Hematopoietic multipotent progenitor cell treated with erythropoietin and hydrocortisone succinate and interleukin-3 and kit ligand, for 17 days (in vitro differentiated cells): Measurements from ENCODE around the gene SLAMF9.
A peak's percentile ranks its signal among the peaks of the same experiment; 100 is the strongest.

Experiments
- DNase-seq: peaks from one replicate; pipeline ENCODE4 v3.0.0-alpha.2; 2015; ENCODE audit warnings: low spot score

The SLAMF9 gene

DNA sequence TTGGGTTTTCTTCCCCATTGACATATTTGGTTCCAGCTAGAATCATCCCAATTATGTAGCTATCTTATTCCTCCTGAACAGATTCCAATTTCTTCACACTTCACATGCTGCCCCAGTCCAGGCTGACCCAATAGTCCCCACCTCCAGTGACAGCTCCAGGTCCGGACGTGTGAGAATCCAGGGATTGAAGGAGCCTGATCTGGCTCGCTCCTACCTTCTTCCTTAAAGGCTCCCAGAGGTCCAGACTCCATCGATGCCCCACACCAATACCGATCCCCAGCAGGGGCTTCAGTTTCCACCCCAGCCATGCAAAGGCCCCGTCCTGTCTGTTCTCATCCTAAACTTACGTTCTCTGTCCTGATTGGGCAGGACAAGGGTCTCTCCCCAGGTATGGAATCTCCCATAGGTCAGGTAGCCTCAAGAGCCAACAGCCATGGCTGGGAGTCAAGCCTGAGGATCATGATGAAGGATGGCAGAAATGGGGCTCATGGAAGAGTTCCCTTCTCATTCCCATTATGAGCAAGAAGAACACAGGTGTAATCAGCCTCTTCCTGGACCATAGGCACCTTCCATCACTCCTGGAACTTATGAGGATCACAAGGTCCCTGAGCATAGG is 20.4 kb upstream of the SLAMF9 start:
- no peak for DNase-seq

DNA sequence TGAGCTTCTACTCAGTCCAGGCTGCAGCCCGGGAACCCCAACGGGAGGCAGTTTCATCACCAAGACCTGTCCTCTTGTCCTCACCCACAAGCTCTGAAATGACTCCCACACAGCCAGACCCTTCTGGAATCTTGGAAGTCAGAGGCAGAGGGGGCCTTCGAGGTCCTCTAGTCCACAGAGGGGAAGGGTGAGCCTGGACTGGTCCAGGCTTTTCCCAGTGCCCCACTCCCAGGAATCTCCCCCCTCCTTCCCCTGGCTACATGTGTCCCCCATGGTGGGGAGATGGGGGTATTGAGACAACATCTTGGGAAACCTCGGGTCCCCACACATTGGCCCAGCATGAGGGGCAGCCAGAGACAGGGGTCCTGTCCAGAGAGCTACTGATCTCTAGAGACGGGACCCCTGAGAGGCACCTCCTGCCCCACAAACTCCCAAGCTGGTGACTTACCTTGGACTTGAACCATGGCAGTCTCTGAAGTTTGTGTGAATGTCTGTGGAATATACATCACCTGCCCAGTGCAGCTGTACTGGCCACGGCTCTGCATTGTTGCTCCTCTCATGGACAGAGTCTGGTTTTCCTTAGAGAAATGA is 19.4 kb upstream of the SLAMF9 start:
- DNase-seq: no peak

DNA sequence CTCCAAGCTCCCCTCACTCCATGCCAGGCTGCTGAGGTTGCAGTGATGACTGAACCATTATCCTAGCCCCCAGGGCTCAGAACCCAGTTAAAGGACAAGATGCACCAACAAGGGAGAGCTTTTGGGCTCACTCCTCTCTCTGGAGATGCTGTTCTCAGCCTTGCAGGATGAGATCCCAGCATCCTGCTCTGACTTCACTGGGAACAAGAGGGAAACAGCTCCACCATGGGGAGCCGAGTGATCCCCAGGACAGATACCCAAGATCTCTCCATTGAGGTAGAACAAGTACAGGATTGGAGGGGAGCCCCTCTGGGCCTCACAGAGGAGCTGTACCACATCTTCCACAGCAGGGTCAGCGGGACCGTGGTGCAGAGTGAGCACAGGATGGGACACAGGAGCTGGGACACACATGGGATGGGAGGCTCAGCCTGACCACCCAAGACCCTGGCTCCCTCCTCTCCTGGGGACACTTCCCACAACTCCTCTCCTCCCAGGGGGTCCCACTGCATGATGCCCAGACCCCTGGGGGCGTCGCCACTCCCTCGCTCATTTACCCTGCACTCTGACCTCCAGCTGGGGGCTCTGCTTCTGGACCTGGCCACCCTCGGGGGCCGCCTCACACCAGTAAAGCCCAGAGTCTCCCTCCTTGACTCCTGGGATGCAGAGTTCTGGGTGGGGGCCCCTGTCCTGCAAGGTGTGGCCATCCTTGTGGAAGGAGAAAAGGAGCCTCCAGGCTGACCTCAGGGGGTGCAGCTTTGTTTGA is 18.6 kb upstream of the SLAMF9 start:
- no peak for DNase-seq

DNA sequence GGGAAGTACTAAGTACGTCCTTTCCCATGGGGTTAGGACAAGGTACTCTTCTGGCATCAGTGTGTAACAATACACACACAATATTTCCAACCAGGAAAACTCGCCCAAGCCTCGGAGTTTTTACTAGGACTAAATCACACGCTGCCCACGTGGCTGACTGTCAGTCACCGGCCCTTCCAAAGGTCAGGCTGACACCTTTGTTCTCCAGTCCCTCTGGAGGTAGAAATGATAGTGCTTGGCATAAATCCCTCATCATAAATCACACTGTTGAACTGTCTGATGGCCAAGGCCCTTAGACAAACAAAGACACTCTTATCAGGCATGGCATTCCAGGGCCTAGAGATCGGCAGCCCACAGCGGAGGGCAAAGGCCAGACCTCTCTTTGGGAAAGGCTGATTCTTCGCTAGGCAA is 16.9 kb upstream of the SLAMF9 start:
- DNase-seq: no peak

DNA sequence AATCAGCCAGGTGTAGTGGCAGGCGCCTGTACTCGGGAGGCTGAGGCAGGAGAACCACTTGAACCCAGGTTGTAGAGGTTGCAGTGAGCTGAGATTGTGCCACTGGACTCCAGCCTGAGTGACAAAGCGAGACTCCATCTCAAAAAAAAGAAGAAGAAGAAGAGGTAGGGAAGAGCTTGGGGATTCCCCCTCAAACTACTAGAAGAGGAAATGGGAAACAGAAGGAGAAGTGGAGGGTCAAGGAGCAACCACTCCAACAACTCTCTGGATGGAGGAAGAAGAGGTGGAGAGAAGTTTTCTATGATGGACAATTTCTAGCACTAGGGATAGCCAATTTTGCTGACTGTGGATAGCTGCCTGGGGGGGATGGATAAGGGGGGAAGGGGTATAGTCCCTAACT is 14.9 kb upstream of the SLAMF9 start:
- DNase-seq: no peak

DNA sequence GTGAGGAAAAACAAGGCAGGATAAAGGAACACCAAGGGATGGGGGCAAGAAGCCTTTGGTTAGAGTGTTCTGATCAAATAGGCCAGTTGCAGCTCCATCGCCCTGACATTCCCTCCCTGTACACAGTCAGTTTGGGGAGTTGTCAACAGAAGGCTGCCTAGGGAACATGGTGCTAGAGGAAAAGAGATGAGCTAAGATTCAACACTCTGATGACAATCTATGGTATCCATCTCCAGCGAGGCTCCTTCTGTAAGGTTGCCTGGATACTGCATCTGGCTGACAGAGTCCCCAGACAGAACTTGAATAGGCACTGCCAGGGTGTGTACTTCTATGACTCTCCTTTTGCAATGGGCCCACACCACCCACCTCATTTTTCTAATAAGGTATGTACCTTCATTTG is 11.2 kb upstream of the SLAMF9 start:
- DNase-seq: no peak

DNA sequence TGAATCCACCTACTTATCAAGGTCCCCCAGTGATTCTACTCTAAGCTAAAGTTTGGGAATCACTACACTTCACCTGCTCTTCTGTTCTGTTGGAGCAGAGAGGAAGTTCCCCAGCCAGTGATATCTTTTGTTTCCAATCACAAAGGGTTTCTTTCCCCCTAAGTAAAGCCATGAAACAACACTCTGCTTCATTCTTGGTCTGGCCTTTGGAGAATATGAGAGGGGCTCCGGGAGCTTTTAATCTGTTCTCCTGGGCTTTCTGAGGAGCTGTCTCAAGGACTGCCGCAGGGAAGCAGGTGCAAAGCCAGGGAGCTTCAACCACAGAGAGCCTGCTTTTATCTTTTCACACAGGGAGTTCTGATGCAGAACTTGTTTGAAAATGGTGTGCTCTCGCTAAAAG is 10.1 kb upstream of the SLAMF9 start:
- no peak for DNase-seq

DNA sequence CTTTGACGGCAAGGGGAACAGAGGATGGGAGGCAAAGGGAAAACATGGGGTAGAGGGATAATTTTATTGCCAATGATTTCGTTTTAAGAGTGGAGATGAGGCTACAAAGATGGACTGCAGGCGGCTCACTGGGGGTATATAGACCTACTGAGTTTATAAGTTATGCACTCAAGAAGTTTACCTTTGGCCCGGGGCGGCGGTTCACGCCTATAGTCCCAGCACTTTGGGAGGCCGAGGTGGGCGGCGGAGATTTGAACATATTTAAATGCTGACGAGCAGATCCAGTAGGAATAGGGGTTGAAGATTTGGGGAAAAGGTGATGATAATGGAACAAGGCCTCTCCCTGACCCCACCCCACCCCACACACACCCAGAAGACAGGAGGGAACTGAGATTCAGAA is 8.1 kb upstream of the SLAMF9 start:
- no peak for DNase-seq

DNA sequence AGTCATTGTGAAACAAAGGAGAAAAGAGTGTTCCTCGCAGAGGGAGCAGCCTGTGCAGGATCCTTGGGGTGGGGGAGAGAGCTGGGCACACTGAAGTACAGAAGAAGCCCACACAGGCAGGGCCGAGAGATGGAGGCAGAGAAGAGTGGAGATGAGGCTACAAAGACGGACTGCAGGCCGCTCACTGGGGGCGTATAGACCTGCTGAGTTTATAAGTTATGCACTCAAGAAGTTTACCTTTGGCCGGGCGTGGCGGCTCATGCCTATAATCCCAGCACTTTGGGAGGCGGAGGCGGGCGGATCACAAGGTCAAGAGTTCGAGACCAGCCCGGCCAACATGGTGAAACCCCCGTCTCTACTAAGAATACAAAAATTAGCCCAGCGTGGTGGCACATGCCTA is 7.6 kb upstream of the SLAMF9 start:
- no peak for DNase-seq

DNA sequence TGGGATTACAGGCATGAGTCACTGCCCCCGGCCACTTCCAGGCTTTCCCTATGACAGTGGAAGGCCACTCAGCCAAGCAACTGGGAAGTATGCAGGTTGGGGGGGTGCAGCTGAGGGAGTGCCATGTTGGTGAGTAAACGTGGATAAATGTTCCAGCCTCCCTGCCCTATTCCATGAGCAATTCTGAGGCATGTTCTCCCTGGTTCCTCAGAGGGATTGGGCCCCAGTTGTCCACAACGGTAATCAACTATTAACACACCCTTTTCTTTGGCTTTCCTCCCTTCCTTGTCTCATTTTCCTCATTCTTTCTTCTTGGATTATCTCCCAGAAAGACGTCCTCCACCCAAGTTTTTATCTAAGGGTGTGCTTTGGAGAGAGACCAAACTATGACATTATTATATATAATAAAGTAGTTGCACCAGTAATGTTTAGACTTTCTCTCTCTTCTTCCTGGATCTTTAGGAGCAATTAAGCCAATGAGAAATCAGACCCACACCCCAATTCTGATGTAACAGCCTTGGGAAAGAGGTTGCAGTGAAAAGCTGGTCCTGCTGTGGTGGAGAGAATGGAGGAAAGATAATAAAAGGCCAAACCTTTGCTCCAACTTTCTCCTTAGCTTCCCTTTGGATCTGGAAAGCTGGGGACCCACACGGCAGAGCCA is 6.8 kb upstream of the SLAMF9 start:
- DNase-seq: no peak

DNA sequence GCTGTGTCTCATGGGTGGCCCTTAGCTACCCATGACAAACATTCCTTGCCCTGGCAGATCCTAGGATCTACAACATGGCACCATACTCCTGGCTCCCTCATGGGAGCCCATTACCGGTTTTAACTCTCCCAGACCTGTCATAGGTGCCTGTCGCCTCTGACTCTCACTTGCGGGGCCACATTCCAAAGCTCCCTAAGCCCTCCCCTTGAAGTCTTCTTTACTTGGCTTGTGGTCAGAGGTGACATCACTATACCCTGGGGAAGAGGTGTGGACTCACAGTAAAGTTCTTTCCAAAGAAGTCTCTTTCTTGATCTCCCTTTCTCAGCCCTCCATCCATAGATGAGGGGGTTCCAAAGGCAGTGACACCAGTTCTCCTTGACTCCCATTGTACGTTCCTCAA is 5.4 kb upstream of the SLAMF9 start:
- DNase-seq: no peak

DNA sequence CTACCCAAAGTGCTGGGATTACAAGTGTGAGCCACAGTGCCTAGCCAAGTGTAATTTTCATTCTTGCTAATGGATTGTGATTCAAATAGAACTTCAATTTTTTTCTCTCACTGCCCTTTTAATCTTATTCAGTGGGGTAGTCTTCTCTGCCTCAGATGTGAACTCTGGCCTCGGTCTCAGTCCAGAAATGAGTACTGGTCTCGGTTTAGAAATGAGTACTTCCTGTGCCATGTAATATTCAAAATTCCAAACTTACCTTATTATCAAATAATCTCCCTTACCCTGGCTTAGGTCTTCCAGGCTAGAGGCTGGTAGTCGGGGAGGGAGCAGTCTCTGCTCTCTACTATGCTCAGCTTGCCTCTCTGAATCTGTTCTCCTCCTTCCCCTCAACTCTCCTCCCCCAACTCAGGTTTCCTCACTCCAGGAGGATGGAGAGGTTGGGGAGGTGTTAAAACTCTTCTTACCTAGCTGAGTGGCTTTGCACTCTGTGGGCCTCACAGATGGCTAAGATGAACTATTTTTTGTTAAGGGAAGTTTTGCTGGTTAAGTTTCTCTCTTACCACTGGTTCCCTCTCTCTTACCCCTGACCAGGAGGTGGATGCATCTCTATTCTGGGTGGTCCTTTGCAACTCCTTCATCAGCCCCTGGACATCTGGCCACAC is 4.8 kb upstream of the SLAMF9 start:
- no peak for DNase-seq

DNA sequence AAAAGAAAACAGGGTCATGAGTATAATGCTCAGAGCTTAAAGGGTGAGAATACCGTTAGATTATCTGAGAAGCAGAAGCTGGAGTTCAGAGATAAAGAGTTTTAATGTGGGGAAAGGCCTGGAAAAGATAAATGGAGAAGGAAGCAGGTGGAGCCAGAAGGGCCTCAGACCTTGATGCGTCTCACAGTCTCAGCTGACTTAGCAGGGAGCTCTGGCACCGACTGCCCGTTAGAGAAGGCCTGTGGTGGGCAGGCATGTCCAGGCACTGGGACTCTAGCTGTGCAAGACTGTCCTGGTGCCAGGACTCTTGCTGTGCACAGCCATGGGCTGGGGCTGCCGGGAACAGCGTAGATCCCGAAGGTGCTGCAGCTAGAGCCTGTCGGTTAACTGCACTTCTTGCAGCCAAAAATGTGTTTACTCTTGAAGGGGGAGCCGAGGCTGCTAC is 3.8 kb upstream of the SLAMF9 start:
- peak; percentile 12 for DNase-seq

DNA sequence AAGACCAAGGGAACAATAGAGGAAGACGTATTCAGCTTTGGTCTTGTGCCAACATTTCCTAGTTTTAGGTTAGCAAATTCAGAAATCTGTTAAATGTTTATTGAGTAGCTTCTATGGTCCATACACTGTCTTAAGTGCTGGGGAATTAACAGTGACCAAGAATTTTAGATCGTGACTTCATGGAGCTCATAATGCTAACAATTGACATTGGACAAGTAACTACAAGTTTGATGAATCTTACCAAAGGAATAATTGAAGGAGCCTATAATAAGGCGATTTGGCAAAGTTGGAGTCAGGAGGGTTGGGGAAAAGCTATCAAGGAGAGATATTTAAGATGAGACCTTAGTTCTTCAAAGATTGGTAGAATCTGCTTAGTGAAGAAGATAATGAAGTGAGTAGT is 1.4 kb upstream of the SLAMF9 start:
- no peak for DNase-seq

DNA sequence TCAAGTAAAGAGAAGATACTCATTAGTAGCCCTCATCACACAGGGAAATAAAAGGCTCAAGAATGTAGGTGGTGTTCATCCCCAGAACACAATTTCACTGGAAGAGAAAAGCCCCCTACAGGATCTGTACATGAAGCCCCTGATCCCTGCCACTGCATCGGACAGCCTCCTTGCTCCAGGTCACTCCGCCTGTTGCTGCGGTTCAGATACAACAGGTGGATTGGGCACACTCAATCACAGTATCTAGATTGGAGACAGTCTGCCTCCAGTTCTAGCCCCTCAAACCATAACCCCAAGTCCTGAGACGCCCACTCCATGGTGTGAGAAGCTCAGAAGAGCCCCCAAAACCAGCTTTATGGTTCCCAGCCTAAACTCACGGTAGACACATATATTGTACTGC is 1.1 kb downstream of the SLAMF9 start:
- no peak for DNase-seq

DNA sequence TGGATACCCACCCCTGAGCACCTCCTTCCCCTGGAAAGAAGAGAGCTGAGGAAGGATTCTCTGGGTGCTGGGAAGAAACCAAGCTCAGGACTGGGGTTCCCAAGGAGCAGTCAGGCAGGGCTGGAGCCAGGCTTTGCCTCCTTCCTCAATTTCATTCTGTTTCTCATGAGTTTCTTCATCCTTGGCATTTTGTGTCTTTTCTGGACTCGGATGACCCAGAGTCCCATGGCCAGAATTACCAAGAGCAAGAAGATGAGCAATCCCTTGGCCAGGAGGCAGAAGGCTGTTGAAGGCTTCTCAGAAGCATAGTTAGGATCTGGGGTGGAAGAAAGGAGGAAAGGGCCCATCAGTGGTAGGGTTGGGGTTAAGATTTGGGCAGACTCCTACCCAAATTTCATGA is 2.5 kb downstream of the SLAMF9 start:
- DNase-seq: no peak

DNA sequence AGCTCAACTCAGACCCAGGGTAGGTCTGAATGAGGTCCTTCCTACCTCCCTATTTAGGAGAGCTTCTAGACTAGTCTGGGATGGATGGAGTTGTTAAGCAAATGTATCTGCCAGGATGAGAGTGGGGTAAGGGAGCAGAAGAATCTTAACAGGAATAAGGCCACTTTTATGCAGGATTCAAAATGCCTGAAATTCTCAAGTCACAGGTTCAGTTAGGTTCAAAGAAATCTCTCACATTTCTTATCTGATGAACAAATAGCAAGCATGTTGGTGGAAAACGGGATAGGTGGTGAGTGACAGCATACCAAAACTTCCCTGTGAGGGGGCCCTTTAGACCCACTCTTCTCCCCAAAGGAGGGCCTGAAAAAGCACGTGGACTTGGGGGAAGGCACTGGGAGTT is 3.0 kb downstream of the SLAMF9 start:
- DNase-seq: no peak

DNA sequence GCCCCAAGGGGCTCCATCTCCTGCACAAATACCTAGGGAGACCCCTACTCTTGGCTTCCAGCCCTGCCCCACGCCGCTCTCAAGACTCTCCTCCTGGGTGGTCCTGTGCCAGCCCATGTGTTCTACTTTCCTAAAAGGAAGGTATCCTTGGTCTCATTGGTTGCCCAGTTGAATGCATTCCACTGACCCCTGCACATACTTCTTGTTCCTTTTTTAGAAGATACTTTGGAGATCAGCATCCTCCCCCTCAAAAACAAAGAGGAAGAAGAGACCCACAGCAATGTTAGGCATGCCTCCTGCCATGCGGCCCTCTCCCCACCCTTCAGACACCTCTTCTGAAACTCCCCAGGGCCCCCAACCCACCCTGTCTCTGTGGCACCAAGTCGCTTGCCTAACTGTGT is 4.1 kb downstream of the SLAMF9 start:
- no peak for DNase-seq

DNA sequence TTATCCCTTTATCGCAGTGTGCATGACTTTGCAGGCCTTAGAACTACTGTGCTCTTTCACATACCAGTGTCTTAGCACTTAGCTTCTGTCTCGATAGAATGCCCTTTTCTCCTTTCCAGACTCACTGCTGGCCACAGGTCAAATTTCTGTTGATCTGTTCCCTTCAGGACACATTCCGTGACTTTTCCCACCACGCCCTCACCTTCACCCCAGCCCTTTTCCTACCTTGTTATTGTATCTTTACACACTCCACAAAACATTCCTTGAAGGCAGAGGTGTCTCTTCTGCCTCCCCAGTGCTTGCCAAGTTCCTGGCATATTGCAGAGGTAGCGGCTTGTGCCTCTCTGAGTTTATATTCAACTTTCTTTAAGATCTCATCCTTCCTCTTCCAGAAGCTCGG is 4.9 kb downstream of the SLAMF9 start:
- DNase-seq: no peak

DNA sequence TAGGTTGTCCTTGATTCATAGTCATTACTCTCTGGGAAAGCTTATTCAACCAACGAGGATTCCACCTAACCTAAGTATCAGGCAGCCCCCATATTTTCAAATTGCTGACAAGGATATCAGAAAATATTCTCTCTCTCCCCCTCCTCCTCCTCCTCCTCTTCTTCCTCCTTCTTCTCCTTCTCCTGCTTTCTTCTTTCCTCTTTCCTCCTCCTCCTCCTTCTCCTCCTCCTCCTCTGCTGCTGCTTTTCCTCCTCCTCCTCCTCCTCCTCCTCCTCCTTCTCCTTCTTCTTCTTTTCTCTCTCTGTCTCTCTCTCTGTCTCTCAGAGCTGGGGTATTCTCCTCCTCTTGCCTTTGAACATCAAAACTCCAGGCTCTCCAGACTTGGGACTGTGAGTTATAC is 6.1 kb downstream of the SLAMF9 start:
- no peak for DNase-seq

DNA sequence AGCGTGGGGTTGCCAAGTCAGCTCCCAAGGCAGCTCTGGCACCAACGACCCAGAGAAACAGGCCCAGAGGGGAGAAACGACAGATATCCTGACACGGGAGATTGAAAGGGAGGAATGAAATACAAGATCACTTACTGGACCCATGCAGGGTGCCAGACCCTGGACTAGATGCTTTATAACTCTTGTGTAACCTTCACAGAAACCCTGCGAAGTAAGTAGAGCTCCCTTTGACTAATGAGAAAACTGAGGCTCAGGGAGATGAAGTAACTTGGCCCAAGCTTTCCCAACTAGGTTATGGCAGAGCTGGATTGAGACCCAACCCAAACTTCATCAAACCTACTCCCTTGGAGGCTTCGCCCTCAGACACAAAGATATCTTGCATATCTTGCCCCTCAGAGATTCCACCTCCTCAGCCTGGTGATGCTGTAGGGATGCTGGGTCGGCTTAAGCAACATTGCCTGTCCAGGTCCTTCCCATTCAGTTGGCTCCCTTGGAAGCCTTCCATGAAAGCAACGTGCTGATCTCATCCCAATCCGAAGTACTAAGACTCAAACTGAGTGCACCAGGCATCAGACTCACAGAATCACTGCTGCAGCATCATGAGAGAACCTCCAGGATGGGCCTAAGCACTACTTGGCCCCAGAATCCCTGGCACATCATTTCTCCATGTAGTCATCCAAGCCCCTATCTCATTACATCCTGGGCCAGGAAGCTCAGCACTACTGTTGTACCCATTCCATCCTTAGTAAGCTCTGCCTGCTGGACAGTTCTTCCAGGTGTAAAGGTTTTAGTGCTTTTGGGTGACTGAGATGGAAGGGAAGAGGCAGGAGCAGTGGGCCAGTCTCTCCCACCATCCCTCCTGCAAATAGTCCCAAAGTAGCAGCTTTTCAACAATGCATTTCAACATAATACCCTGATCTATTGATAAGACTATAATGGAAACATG is 7.5 kb downstream of the SLAMF9 start:
- no peak for DNase-seq
